SK-N-SH treated with all-trans-retinoic acid at 6 μM for 48 hours (cell line): ENCODE results near the gene ACBD4.

ENCODE experiments used
- ATAC-seq: fragments of 200-7000 bp; cut with Tn5 transposase; 3 replicates; pipeline ENCODE4 v1.9.1; 2020; ENCODE audit warnings: mild to moderate bottlenecking, moderate library complexity
- ARNTL ChIP-seq: fragments of 450-650 bp; formaldehyde crosslinking; IDR thresholded peaks from 2 replicates; pipeline ENCODE4 v1.5.0; 2020; ENCODE audit warnings: low read depth, mild to moderate bottlenecking, moderate library complexity, borderline replicate concordance
- ESRRG ChIP-seq: fragments of 250-450 bp; sonication (Bioruptor Pico); IDR thresholded peaks from 2 replicates; pipeline ENCODE4 v1.6.1; 2021; ENCODE audit warnings: mild to moderate bottlenecking
- GLIS3 ChIP-seq: fragments of 250-450 bp; sonication (Bioruptor Pico); IDR thresholded peaks from 2 replicates; pipeline ENCODE4 v1.5.0; 2020; ENCODE audit warnings: mild to moderate bottlenecking, moderate library complexity
- ISL1 ChIP-seq: fragments of 250-450 bp; sonication (Bioruptor Pico); IDR thresholded peaks from 2 replicates; pipeline ENCODE4 v2.1.2; 2022; ENCODE audit warnings: mild to moderate bottlenecking, moderate library complexity
- OSR1 ChIP-seq: fragments of 250-450 bp; sonication (Bioruptor Pico); IDR thresholded peaks from 2 replicates; pipeline ENCODE4 v1.8.0; 2022; ENCODE audit warnings: moderate library complexity, mild to moderate bottlenecking, inconsistent platforms
- PPARA ChIP-seq: fragments of 250-450 bp; sonication (Bioruptor Pico); IDR thresholded peaks from 2 replicates; pipeline ENCODE4 v1.5.0; 2020; ENCODE audit warnings: mild to moderate bottlenecking, borderline replicate concordance
- RARB ChIP-seq: fragments of 250-450 bp; sonication (Bioruptor Pico); IDR thresholded peaks from 2 replicates; pipeline ENCODE4 v1.8.0; 2021; ENCODE audit warnings: mild to moderate bottlenecking, moderate library complexity
- SNAI2 ChIP-seq: fragments of 250-450 bp; sonication (Bioruptor Pico); IDR thresholded peaks from 2 replicates; pipeline ENCODE4 v1.5.0; 2020; ENCODE audit warnings: mild to moderate bottlenecking, moderate library complexity
- TCF4 ChIP-seq: fragments of 250-450 bp; sonication (Bioruptor Pico); IDR thresholded peaks from 2 replicates; pipeline ENCODE4 v1.8.0; 2021; ENCODE audit warnings: mild to moderate bottlenecking, moderate library complexity, borderline replicate concordance
- TOX ChIP-seq: fragments of 250-450 bp; sonication (Bioruptor Pico); IDR thresholded peaks from 2 replicates; pipeline ENCODE4 v1.8.0; 2021; ENCODE audit warnings: mild to moderate bottlenecking, moderate library complexity, borderline replicate concordance
- ZC3H10 ChIP-seq: fragments of 250-450 bp; sonication (Bioruptor Pico); IDR thresholded peaks from 2 replicates; pipeline ENCODE4 v1.5.1; 2021; ENCODE audit warnings: mild to moderate bottlenecking, moderate library complexity
- ZFP3 ChIP-seq: fragments of 250-450 bp; sonication (Bioruptor Pico); IDR thresholded peaks from 2 replicates; pipeline ENCODE4 v1.5.0; 2020; ENCODE audit warnings: mild to moderate bottlenecking, moderate library complexity
- ZFP30 ChIP-seq: fragments of 450-650 bp; formaldehyde crosslinking; IDR thresholded peaks from 2 replicates; pipeline ENCODE4 v1.5.0; 2022; ENCODE audit warnings: mild to moderate bottlenecking, moderate library complexity
- ZNF70 ChIP-seq: fragments of 450-650 bp; formaldehyde crosslinking; IDR thresholded peaks from 2 replicates; pipeline ENCODE4 v1.5.0; 2020; ENCODE audit warnings: mild to moderate bottlenecking, moderate library complexity
- TF ChIP-seq, protein P1 (sequence below): fragments of 250-450 bp; sonication (Bioruptor Pico); IDR thresholded peaks from 2 replicates; pipeline ENCODE4 v1.5.1; 2020; ENCODE audit warnings: low read depth, mild to moderate bottlenecking, moderate library complexity
- TF ChIP-seq, protein P2 (sequence below): fragments of 250-450 bp; sonication (Bioruptor Pico); IDR thresholded peaks from 2 replicates; pipeline ENCODE4 v1.5.0; 2020; ENCODE audit warnings: mild to moderate bottlenecking, moderate library complexity
- TF ChIP-seq, protein P3 (sequence below): fragments of 250-450 bp; sonication (Bioruptor Pico); IDR thresholded peaks from 2 replicates; pipeline ENCODE4 v1.8.0; 2020; ENCODE audit warnings: mild to moderate bottlenecking, moderate library complexity, borderline replicate concordance
- TF ChIP-seq, protein P4 (sequence below): fragments of 250-450 bp; sonication (Bioruptor Pico); IDR thresholded peaks from 2 replicates; pipeline ENCODE4 v1.8.0; 2021; ENCODE audit warnings: low read depth, mild to moderate bottlenecking, moderate library complexity, borderline replicate concordance
- TF ChIP-seq, protein P5 (sequence below): fragments of 250-450 bp; sonication (Bioruptor Pico); IDR thresholded peaks from 2 replicates; pipeline ENCODE4 v1.5.1; 2021; ENCODE audit warnings: mild to moderate bottlenecking, moderate library complexity

ACBD4 gene

DNA sequence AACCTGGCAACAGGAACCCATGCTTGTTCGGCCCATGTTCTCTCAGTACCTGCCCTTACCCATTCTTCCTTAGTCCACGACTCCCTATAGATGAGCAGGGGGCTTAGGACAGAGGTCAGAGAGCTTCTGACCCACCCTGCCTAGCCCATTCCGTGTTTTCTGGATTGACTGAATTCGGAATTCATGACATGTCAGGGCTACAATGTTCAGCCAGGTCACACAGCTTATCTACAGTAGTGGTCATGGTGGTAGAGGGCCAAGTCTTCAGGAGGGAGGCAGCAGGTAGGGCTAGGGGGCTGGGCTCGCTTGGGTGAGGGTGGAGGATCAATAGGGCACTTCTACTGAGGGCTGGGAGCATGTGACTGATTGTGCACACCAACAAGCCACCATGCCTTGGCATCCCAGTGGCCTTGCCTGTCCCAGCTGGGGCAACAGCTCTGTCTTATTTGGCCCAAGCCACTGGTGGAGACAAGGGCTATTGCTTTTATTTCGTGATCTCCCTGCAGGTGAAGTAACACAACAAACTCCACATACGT is 29.3 kb downstream of the ACBD4 start:
- ATAC-seq, result no peak
- TF ChIP-seq GLIS3 (CRISPR knock-in tag) (no peak), ZFP30 (CRISPR knock-in tag) (no peak), ZFP3 (CRISPR knock-in tag) (no peak), RARB (CRISPR knock-in tag) (no peak), ZC3H10 (CRISPR knock-in tag) (no peak), ZNF70 (no peak), PPARA (no peak)
- TF ChIP-seq, protein P1, sequence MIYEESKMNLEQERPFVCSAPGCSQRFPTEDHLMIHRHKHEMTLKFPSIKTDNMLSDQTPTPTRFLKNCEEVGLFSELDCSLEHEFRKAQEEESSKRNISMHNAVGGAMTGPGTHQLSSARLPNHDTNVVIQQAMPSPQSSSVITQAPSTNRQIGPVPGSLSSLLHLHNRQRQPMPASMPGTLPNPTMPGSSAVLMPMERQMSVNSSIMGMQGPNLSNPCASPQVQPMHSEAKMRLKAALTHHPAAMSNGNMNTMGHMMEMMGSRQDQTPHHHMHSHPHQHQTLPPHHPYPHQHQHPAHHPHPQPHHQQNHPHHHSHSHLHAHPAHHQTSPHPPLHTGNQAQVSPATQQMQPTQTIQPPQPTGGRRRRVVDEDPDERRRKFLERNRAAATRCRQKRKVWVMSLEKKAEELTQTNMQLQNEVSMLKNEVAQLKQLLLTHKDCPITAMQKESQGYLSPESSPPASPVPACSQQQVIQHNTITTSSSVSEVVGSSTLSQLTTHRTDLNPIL (CRISPR knock-in tag), result no peak
- TF ChIP-seq, all 23 proteins: peak for 0

DNA sequence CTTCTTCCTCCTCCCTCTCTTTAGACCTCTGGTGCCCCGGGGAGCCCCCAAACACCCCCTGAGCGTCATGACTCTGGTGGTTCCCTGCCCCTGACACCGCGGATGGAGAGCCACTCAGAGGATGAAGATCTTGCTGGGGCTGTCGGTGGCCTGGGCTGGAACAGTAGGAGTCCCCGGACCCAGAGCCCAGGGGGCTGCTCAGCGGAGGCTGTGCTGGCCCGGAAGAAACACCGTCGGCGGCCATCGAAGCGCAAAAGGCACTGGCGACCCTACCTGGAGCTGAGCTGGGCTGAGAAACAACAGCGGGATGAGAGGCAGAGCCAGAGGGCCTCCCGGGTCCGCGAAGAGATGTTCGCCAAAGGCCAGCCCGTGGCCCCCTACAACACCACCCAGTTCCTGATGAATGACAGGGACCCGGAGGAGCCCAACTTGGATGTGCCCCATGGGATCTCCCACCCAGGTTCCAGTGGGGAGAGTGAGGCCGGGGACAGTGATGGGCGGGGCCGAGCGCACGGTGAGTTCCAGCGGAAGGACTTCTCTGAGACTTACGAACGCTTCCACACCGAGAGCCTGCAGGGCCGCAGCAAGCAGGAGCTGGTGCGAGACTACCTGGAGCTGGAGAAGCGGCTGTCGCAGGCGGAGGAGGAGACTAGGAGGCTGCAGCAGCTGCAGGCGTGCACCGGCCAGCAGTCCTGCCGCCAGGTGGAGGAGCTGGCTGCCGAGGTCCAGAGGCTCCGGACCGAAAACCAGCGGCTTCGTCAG is 33.7 kb downstream of the ACBD4 start:
- ATAC-seq, result no peak
- TF ChIP-seq RARB (CRISPR knock-in tag), result no peak
- no peak for TF ChIP-seq TCF4 (CRISPR knock-in tag)
- no peak for TF ChIP-seq OSR1 (CRISPR knock-in tag)
- no peak for TF ChIP-seq PPARA
- TF ChIP-seq, protein P2, sequence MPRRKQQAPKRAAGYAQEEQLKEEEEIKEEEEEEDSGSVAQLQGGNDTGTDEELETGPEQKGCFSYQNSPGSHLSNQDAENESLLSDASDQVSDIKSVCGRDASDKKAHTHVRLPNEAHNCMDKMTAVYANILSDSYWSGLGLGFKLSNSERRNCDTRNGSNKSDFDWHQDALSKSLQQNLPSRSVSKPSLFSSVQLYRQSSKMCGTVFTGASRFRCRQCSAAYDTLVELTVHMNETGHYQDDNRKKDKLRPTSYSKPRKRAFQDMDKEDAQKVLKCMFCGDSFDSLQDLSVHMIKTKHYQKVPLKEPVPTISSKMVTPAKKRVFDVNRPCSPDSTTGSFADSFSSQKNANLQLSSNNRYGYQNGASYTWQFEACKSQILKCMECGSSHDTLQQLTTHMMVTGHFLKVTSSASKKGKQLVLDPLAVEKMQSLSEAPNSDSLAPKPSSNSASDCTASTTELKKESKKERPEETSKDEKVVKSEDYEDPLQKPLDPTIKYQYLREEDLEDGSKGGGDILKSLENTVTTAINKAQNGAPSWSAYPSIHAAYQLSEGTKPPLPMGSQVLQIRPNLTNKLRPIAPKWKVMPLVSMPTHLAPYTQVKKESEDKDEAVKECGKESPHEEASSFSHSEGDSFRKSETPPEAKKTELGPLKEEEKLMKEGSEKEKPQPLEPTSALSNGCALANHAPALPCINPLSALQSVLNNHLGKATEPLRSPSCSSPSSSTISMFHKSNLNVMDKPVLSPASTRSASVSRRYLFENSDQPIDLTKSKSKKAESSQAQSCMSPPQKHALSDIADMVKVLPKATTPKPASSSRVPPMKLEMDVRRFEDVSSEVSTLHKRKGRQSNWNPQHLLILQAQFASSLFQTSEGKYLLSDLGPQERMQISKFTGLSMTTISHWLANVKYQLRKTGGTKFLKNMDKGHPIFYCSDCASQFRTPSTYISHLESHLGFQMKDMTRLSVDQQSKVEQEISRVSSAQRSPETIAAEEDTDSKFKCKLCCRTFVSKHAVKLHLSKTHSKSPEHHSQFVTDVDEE, result no peak
- no peak for TF ChIP-seq ZNF70
- TF ChIP-seq ARNTL (CRISPR knock-in tag), result no peak
- TF ChIP-seq, protein P1 (CRISPR knock-in tag), result no peak
- TF ChIP-seq ZFP30 (CRISPR knock-in tag), result no peak
- TF ChIP-seq, protein P3, sequence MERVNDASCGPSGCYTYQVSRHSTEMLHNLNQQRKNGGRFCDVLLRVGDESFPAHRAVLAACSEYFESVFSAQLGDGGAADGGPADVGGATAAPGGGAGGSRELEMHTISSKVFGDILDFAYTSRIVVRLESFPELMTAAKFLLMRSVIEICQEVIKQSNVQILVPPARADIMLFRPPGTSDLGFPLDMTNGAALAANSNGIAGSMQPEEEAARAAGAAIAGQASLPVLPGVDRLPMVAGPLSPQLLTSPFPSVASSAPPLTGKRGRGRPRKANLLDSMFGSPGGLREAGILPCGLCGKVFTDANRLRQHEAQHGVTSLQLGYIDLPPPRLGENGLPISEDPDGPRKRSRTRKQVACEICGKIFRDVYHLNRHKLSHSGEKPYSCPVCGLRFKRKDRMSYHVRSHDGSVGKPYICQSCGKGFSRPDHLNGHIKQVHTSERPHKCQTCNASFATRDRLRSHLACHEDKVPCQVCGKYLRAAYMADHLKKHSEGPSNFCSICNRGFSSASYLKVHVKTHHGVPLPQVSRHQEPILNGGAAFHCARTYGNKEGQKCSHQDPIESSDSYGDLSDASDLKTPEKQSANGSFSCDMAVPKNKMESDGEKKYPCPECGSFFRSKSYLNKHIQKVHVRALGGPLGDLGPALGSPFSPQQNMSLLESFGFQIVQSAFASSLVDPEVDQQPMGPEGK (CRISPR knock-in tag), result no peak
- no peak for TF ChIP-seq ZC3H10 (CRISPR knock-in tag)
- no peak for TF ChIP-seq SNAI2 (CRISPR knock-in tag)
- TF ChIP-seq, protein P4, sequence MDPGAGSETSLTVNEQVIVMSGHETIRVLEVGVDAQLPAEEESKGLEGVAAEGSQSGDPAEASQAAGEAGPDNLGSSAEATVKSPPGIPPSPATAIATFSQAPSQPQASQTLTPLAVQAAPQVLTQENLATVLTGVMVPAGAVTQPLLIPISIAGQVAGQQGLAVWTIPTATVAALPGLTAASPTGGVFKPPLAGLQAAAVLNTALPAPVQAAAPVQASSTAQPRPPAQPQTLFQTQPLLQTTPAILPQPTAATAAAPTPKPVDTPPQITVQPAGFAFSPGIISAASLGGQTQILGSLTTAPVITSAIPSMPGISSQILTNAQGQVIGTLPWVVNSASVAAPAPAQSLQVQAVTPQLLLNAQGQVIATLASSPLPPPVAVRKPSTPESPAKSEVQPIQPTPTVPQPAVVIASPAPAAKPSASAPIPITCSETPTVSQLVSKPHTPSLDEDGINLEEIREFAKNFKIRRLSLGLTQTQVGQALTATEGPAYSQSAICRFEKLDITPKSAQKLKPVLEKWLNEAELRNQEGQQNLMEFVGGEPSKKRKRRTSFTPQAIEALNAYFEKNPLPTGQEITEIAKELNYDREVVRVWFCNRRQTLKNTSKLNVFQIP (CRISPR knock-in tag), result no peak

DNA sequence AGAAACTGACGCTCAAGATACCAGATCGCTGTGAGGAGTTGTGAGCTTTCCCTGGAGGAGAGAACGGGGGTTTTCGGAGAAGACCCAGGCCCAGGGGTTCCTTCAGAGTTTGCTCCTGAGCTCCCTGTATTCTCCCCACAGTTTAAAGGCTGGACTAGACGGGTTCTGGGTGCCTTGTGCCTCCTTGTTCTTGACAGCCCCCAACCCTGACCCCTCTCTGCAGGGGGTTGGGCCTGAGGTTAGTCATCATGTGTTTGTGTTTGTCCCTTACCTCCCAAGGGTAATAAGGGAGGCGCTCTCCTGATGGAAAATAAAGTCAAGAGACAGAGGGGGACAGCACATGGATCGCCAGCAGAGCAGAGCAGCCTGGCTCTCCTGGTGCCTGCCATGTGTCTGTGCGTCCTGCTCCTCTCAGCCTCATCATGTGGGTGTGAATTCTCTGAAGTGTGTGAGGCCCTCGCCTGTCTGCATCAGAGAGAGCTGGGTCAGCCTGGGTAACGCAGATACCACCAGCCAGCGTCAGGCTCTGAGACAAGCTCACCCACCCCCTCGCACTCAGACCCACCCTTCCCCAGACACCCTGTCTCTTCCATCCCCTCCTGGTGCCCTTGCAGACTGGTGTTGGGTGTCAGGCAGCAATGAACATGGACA is 34.9 kb downstream of the ACBD4 start:
- no peak for ATAC-seq
- TF ChIP-seq ESRRG (CRISPR knock-in tag), result no peak

DNA sequence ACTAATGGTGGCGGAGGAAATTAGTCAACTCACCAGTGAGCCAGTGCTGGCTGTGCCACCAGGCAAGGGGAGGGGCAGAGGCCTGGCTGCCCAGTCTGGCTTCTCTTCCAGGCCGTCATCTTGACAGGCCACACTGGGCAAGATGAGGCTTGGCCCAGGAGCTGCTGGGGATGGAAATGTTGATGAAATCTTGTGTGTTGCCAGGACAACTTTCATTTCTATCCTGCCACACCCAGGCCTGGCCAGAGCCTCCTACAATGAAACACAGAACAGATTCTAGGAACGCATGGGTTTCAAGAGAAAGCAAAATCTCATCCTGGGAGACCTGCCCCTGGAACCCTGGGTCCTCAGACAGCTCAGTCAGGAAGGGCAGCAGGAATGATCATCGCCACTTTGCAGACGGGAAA is 35.4 kb downstream of the ACBD4 start:
- ATAC-seq, result peak; percentile 72
- TF ChIP-seq, protein P5, sequence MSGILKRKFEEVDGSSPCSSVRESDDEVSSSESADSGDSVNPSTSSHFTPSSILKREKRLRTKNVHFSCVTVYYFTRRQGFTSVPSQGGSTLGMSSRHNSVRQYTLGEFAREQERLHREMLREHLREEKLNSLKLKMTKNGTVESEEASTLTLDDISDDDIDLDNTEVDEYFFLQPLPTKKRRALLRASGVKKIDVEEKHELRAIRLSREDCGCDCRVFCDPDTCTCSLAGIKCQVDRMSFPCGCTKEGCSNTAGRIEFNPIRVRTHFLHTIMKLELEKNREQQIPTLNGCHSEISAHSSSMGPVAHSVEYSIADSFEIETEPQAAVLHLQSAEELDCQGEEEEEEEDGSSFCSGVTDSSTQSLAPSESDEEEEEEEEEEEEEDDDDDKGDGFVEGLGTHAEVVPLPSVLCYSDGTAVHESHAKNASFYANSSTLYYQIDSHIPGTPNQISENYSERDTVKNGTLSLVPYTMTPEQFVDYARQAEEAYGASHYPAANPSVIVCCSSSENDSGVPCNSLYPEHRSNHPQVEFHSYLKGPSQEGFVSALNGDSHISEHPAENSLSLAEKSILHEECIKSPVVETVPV (CRISPR knock-in tag), result no peak
- TF ChIP-seq TOX (no peak), ISL1 (CRISPR knock-in tag) (no peak), PPARA (no peak), GLIS3 (CRISPR knock-in tag) (no peak)
- TF ChIP-seq, protein P3 (CRISPR knock-in tag), result no peak
